ENCODE results near the gene ITGAE.
"Not testable (repeated sequence)": the region's sequence is repeated elsewhere in the genome, so short reads cannot be mapped to it uniquely, and the experiment has no call there.

The ITGAE gene

DNA sequence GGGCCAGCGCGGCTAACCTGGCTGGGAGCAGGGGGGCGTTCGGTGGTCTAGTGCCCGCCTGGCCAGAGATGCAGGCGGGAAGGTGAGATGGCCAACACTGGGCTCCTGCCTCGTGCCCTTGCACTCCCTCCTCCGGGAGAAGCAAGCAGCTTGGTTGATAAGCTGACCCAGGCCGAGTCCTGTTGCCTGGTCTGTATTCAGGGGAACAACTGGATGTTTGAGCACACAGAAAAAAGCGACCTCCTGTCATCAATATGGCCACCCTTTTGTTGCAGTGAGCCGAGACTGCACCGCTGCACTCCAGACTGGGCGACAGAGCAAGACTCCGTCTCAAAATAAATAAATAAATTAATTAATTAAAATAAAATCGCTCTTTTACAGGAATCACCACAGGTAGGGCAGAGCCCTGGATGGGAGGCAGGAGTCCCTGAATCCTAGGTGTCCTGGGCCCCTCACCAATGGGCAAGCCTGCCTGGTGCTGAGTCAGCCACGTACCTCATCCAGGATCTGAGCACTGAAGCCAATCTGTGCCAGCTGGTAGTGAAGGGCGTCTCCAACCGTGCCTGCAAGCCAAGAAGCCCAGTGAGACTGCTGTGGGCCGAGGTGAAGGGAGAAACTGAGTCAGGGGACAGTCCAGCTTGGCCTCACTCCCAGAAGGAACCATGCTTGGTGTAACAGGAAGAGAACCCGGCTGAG, 45.5 kb downstream of the ITGAE start:
- no peak for DNase-seq

DNA sequence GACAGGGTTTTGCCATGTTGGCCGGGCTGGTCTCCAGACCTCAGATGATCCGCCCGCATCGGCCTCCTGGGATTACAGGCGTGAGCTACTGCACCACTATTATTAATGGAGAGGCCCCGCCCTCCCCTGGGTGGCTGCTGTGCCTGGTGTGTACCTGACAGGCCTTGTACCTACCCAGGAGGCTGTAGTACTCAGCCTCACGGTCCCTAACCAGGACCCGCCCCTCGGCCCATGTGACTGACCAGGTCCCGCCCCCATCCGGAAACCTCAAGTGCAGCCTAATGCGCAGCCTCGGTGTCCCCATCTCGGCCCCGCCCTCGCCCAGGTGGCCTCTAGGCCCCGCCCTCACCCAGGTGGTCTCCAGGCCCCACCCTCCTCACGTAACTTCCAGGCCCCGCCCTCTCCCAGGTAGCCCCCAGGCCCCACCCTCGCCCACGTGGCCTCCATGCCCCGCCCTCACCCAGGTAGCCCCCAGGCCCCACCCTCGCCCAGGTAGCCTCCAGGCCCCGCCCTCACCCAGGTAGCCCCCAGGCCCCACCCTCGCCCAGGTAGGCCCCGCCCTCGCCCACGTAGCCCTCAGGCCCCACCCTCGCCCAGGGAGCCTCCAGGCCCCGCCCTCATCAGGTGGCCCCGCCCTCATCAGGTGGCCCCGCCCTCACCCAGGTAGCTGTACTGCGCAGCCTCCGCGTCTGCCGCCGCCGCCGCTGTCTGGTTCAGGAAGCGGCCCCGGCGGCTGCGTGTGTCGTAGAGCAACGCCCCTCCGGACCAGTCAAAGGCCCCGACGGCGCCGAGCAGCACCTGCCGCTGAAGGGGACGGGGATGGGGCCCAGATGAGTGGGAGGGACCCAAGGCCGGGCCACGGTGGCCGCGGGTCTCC, 46.3 kb downstream of the ITGAE start:
- DNase-seq, result peak; percentile 85 to 88

DNA sequence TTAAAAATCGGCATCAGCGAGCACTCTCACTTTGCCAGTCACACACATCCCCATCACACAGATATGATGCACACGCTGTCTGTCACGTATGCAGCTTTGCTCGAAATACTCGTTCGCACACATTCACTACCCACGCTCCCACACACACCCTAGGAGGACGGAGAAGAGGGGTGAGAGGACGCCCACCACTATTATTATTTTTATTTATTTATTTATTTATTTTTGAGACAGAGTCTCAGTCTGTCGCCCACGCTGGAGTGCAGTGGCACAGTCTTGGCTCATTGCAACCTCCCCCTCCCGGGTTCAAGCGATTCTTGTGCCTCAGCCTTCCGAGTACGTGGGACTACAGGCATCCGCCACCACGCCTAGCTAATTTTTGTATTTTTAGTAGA, 46.9 kb downstream of the ITGAE start:
- no peak for DNase-seq

DNA sequence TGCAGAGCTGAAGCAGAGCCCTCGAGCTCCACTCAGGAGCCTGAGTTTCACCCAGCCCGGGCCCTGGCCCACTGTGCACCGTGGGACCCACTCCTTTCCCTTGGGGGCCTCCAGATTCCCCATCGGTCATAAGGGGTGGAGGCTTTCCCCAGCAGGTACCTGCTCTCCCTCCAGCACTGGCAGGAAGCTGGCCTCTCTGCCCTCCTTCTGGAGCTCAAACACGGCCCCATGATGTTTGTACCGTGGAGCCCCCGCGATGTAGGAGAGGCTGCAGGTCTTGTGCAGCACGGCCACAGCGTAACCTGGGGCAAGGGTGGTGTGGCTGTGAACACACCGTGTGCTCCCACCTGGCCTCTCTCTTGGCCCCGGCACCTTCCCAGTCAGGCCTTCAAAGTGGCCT, 47.4 kb downstream of the ITGAE start:
- DNase-seq, result no peak

DNA sequence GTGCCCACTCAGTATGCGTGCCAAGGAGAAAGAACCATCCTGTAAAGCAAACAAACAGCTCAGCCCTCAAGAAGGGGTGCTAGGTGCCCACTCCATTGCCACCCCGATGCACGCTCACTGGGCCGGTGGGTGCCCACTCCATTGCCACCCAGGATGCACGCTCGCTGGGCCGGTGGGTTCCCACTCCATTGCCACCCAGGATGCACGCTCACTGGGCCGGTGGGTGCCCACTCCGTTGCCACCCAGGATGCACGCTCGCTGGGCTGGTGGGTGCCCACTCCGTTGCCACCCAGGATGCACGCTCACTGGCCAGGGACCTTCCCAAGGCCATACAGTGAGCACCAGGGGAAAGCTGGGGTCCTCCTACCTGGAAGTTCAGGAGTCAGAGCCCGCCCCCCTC, 49.2 kb downstream of the ITGAE start:
- DNase-seq, result no peak

DNA sequence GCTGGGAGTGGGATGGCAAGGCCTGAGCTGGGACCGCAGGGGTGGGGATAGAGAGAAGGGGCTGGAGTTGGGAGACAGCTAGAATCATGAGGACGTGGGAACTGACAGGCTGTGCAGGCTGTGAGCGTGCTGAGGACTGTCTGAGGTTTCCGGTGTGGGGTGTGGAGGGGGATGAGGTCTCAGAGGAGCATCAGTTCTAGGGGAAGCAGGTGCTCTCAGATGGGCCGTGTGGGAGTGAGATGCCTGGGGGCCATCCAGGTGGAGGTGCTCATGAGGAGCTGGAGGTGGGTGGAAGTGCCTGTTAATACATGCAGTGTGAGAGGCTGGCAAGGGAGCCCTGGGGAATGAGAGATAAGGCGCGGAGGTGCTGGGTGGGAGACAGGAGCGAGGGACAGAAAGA, 50.1 kb downstream of the ITGAE start:
- DNase-seq, result peak; percentile 33 to 57

DNA sequence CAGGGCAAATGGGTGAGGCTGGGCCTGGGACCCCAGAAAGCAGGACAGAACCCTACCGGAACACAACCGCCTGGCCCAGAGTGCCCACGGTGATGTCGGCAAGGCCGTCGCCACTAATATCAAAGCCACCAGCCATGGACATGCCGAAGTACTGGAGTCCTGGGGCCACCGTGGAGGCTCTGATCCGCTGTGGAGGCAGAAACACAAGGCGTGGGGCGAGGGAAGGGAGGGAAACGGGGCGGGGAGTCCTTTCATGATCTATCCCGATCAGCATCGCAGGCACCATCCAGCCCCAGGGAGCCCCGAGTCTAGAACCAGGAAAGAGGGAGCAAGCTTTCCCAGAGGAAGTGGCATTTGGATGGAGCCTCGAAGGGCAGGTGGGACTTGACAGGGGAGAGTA, 50.7 kb downstream of the ITGAE start:
- no peak for DNase-seq

DNA sequence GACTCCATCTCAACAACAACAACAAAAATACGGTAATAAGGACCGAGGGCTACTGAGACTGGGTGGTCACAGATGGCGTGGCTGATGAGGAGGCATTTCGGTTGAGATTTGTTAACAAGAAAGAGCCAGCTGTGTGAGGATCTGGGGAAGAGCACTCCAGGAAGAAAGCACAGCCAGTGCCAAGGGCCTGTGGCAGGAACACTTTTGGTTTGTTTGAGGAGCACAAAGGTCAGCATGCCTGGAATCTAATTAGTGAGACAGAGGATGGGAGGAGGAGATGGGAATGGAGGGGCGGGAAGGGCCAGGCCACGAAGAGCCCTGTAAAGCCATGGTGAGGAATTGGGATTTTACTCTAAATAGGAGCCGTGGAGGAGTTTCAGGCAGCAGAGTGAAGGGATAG, 52.4 kb downstream of the ITGAE start:
- DNase-seq, result no peak

DNA sequence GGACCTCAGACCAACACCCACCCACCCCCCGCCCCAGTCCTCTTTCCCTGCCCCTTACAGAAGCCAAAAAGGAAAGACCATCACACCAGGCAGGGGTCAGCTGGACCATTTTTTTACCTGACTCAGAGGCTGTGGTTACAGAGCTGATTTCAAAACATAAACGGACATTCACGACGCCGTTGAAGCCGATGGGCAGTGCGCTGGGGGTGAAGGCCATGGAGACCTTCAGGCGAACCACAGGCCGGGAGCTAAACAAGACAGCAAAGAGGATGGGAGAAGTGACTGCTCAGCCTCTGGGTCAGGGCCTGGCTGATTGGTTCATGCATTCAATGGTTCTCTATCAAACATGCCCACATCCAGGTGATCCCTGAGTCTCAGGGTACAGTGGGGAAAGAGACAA, 53.2 kb downstream of the ITGAE start:
- no peak for DNase-seq

DNA sequence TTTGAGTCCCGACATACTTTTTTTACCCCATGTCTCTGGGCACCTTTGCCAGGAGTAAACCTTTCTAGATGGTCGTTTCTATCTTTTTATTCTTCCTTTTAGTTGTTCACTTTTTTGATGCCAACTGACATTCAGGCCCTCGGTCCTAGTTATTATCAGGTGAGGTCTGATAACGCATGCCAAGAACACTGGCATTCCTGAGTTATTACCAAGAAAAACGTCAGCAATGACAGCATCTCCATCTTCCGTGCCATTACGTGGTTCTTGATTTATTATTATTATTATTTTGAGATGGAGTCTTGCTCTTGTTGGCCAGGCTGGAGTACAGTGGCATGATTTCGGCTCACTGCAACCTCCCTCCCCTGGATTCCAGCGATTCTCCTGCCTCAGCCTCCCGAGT, 55.9 kb downstream of the ITGAE start:
- DNase-seq, result no peak

DNA sequence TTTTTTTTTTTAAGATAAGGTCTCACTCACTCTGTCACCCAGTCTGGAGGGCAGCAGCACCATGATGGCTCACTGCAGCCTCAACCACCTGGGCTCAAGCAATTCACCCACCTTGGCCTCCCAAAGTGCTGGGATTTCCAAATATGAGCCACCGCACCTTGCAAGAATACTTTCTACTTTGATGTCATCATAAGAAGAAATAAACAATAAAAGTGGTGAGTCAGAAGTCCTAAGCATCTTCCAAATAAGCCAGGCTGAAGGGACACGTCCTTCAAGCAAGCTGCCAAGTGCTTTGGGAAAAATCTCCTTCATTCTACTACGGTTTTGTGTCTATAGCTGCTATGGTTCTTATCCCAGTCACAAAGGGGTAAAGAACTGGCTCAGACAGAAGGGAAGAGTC, 57.0 kb downstream of the ITGAE start:
- no peak for DNase-seq

DNA sequence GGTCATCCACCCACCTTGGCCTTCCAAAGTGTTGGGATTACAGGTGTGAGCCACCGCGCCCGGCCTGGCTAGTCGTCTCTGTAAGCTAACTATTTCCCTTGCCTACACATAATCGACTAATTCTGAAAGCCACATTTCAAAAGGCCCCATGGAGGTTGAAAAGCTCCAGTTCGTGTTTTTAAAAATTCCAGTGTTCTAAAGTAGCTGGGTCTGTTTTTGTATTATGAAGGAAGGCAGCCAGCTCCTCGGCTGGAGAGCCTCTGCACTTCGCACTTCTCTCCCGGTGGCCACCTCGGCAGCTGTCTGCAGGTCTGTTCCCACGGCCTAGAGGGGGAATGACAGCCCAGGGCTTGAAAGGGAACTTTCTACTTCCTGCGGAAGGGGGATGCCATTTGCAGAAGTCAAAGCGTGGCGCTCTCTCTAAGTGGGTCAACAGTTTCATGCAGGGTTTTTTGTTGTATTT, 60.3 kb downstream of the ITGAE start:
- peak; percentile 60 to 62 for DNase-seq

DNA sequence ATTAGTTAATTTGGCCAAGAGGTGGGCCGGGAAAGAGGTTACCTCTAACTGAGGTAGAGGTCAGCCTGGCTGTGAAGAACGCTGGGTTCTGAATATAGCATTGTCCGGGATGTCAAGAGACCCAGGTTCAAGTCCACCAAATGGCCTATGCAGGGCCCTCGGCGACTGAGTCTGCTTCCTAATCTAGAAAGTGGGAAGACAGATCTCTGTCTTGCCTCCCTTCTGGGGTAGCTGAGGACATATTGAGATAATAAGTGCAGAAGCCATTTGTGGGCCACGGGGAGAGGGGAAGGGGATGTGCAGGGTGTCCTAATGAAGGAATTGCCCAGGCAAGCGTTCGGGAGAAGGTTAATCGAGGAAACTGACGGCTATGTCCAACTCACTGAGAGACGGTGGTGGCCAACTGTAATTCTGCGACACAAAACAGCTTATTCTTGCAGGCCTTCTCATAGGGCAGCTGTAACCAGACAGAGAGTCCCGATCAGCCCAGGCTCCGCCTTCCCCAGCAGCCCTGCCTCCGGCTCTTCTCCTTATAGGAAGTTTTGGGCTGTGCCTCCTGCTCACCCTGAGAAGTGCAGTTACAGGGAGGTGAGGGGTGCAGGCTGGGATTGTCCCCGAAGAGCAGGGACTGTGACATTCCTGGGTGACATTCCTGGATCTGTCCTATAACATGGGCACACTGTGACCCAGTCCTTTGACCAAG, 61.4 kb downstream of the ITGAE start:
- DNase-seq, result no peak

DNA sequence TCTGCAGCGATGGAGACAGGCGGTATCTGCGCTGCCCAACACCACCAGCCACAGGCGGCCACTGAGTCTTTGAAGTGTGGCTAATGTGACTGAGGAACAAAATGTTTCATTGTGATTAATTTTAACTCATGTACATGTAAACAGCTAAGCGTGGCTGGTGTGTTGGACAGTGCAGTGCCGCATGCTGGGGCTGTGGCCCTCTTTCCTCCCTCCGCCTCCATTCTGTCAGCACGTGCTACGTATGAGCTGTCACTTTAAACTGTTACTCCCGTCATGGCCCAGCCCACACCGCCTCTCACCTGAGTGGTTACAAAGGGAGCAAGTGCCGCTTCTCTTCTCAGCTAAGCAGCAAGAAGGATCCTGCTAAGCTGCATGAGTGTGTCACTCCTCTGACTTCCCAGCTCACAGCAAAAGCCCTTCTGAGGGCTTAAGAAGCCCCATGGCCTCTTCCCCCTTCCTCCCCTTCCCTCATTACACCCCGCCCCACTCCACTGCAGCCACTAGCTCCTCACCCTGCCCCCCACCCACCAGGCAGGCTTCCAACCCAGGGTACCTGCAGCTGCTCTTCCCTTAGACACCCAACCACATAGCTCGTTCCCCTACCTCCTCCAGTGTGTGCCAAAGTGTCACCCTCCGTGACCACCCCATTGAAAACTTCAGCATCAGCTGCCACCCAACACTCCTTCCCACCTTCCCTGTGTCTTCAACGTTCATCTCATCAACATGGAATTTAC, 62.3 kb downstream of the ITGAE start:
- DNase-seq, result peak; percentile 45 to 56

DNA sequence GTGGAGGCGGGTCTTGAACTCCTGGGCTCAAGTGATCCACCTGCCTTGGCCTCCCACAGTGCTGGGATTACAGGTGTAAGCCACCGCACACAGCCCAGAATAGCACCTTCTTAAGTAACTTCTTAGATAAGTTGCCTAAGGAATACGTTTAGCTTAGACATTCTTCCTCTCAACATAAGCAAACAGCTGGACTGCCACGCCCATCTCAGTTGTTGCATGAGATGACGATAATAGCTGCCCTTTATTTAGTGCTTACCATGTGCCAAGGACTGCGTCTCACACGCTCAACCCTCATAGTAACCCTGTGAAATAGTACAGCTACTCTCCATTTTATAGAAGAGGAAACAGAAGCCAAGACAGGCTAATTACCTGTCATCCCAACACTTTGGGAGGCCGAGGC, 65.5 kb downstream of the ITGAE start:
- DNase-seq, result no peak

DNA sequence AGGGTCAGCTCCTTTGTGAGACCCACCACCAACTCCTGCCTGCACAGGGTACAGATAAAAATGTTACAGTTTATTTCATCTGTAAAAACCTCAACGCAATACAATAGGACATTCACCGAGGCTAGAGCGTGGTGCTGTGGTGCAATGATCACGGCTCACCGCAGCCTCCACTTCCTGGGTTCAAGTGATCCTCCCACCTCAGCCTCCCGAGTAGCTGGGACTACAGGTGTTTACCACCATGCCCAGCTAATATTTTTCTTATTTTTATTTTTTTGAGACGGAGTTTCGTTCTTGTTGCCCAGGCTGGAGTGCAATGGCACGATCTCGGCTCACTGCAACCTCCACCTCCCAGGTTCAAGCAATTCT, 66.1 kb downstream of the ITGAE start:
- DNase-seq, result not testable (repeated sequence)

DNA sequence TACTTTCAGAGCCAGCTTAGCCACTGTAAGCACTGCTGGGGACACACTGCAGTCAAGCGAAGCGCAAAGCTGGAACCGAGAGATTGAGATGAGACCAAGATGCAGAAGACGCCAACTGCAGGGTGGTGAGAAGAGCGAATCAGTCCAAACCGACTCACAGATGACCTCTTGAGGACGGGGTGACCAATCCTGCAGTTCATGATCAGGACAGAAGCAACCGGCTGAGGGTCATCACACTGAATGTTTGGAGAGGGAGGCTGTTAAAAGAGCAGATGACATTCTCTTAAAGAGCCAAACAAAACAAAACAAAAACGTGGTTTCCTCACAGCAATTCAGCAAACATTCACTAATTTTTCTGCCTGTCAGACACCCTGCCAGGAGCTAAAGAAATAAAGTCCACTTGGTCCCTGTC, 68.8 kb downstream of the ITGAE start:
- no peak for DNase-seq

DNA sequence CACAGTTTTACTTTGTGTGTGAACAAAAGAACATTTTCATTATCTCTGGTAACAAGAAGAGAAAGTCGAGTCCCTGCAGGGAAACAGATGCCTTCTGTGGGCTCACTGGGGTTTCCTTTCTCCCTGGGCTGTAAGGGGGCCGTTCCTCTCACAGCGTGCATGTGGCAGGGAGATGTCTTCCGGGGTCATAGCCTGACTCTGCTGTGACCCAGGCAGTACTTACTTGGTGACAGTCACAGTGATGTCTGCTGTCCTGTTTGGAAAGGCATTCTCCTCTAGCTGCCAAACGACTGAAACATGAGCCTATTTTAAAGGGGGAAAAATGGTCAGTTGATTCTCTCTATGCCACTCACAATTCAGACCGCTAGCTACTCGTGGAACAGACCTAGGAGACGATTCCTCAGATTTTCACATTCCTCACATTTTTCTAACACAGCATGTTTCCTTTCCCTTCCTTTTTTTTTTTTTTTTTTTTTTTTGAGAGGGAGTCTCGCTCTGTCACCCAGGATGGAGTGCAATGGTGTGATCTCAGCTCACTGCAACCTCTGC, 70.0 kb downstream of the ITGAE start:
- DNase-seq, result no peak

DNA sequence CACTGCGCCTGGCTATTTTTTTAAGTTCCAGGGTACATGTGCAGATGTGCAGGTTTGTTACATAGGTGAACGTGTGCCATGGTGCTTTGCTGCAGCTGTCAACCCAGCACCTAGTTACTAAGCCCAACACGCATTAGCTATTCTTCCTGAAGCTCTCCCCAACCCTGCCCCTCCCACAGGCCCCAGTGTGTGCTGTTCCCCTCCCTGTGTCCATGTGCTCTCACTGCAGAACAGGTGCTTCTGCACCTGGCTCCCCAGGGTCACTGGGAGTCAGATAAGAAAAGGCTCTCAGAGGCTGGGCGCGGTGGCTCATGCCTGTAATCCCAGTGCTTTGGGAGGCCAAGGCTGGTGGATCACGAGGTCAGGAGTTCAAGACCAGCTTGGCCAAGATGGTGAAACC, 71.1 kb downstream of the ITGAE start:
- no peak for DNase-seq

DNA sequence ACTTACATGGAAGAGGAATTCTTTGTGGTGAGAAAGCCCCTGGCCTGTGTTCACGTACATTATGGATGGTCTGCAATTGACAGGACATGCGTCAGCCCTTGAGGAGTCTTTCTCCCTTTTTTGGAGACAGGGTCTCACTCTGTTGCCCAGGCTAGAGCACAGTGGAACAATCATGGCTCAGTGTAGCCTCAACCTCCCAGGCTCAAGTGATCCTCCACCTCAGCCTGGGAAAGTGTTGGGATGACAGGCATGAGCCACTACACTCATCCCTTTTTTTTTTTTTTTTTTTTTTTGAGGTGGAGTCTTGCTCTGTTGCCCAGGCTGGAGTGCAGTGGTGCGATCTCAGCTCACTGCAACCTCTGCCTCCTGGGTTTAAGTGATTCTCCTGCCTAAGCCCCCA, 72.9 kb downstream of the ITGAE start:
- not testable (repeated sequence) for DNase-seq

DNA sequence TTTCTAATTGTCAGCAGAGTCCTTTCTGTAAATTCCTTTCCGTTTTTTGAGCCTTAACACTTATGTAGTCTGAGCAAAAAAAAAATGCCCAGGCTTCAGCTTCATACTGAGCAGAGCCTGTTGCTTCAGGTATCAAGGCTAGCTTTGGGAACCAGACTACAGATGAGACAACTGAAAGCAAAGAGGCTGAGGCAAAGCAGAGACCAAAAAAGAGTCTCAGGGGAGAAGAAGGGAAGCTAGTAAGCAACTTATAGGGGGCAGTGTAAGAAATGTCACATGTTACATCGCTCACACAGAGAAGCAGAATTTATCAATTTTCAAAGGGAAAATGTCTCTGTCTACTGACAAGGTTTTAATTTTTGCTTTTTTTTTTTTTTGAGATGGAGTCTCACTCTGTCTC, 73.9 kb downstream of the ITGAE start:
- DNase-seq, result no peak

DNA sequence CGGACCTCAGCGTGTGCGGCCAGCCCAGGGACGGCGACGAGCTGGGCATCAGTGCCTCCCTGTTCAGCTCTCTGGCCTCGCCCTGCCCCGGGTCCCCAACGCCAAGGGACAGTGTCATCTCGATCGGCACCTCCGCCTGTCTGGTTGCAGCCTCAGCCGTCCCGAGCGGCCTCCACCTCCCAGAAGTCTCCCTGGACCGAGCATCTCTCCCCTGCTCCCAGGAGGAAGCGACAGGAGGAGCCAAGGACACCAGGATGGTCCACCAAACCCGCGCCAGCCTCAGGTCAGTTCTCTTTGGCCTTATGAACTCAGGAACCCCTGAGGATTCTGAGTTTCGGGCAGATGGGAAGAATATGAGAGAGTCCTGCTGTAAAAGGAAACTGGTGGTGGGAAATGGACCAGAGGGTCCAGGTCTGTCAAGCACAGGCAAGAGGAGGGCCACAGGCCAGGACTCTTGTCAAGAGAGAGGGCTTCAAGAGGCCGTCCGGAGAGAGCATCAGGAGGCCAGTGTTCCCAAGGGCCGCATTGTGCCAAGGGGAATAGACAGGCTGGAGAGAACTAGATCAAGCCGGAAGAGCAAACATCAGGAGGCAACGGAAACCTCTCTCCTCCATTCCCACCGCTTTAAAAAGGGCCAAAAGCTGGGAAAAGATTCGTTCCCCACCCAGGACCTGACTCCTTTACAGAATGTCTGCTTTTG, 76.5 kb downstream of the ITGAE start:
- no peak for DNase-seq
